Measurements from ENCODE around the gene GPHA2. TPM values are rescaled to one million over a fixed set of nuclear protein-coding genes. Genes with fewer than 3 reads are reported as not detected.
A peak's percentile ranks its signal among the peaks of the same experiment; 100 is the strongest.

Gene GPHA2
- total RNA-seq, 2 experiments from 2014 or later, result 0.34 TPM; not detected in 1

- no peak for ATAC-seq
- ChIA-PET CTCF (interaction anchor here (0.6 to 1.1 kb wide), 7 partner anchors 33 to 96 kb away, joined by 3 to 4 read pairs (median 3); partner anchors contain the start of gene ARL2), POLR2A (no interaction called here)
- peak; percentile 26 for DNase-seq
- Mint-ChIP-seq H3K4me3 (peak overlapping the region; percentile 90), H3K27me3 (no peaks in the 10 kb centered on the region), H3K27ac (peak overlapping the region; percentile 88), H3K4me1 (peaks cover 16% of the 10 kb centered on the region), H3K9me3 (ENCODE audit: low read depth) (no peaks in the 10 kb centered on the region), H3K36me3 (ENCODE audit: low read depth) (peaks cover 4% of the 10 kb centered on the region)
- intact Hi-C loops (cut with DNase I, micrococcal nuclease), result loop anchor here (5.0 kb wide), 4 partner anchors 54 to 654 kb away; partner anchors contain the start of genes ARL2 (in 1 of the 2), FAM89B (in 1 of the 2), MAJIN (in 1 of the 2) and TM7SF2 (in 1 of the 2)
Observed at GRCh38 chr11:64918017-64918416, 17.7 kb downstream of the GPHA2 start.

GRCh38 chr11:64917663-64917995 lies 18.1 kb downstream of the GPHA2 start:
- ChIA-PET CTCF (interaction anchor here (0.7 to 1.1 kb wide), 5 partner anchors 32 to 72 kb away, joined by 3 to 4 read pairs (median 3); no protein-coding TSS in a partner anchor), POLR2A (no interaction called here)
- Mint-ChIP-seq H3K27me3 (no peaks in the 10 kb centered on the region), H3K9me3 (ENCODE audit: low read depth) (no peaks in the 10 kb centered on the region), H3K36me3 (ENCODE audit: low read depth) (peaks cover 4% of the 10 kb centered on the region), H3K4me1 (peaks cover 16% of the 10 kb centered on the region), H3K27ac (peak overlapping the region; percentile 88), H3K4me3 (peak overlapping the region; percentile 90)
- intact Hi-C loops (cut with DNase I, micrococcal nuclease), result loop anchor here (1.0 to 5.0 kb wide), 19 partner anchors 39 to 655 kb away; partner anchors contain the start of genes ARL2 (in 1 of the 2), CDCA5 (in 1 of the 2), EHD1 (in 1 of the 2) and FAM89B (in 1 of the 2)
- DNase-seq (no peak), ATAC-seq (no peak)

- Mint-ChIP-seq H3K4me3 (peak within 1 kb of the TSS; percentile 90), H3K27ac (peak within 1 kb of the TSS; percentile 88), H3K36me3 (ENCODE audit: low read depth) (peaks cover 4% of the 10 kb centered on the region), H3K9me3 (ENCODE audit: low read depth) (no peaks in the 10 kb centered on the region), H3K4me1 (peaks cover 16% of the 10 kb centered on the region), H3K27me3 (no peaks in the 10 kb centered on the region)
- ATAC-seq (peak; percentile 99), DNase-seq (peak; percentile 99)
- intact Hi-C loops (cut with DNase I, micrococcal nuclease), result loop anchor here (1.0 to 5.0 kb wide), 19 partner anchors 39 to 655 kb away; partner anchors contain the start of genes ARL2 (in 1 of the 2), CDCA5 (in 1 of the 2), EHD1 (in 1 of the 2) and FAM89B (in 1 of the 2)
- ChIA-PET POLR2A (no interaction called here), CTCF (interaction anchor here (0.7 to 1.6 kb wide), 4 partner anchors 32 to 119 kb away, joined by 3 to 4 read pairs (median 4); no protein-coding TSS in a partner anchor)
Observed at GRCh38 chr11:64916775-64917662, 18.7 kb downstream of the GPHA2 start, which contains the start of gene ATG2A. TSS of gene ATG2A (minus strand) at chr11:64917209. CDS start at chr11:64917135, 74 bp downstream.

- intact Hi-C loops (cut with DNase I, micrococcal nuclease), result loop anchor here (5.0 kb wide), 4 partner anchors 56 to 656 kb away; partner anchors contain the start of genes ARL2 (in 1 of the 2), FAM89B (in 1 of the 2), MAJIN (in 1 of the 2) and TM7SF2 (in 1 of the 2)
- peak; percentile 54 for DNase-seq
- ChIA-PET POLR2A (no interaction called here), CTCF (interaction anchor here (0.7 to 1.6 kb wide), 4 partner anchors 31 to 118 kb away, joined by 3 to 6 read pairs (median 4); no protein-coding TSS in a partner anchor)
- H3K9me3 Mint-ChIP-seq (ENCODE audit: low read depth), result no peaks in the 10 kb centered on the region
- peak overlapping the region; percentile 90 for H3K4me3 Mint-ChIP-seq
- peak overlapping the region; percentile 83 for H3K27ac Mint-ChIP-seq
- H3K4me1 Mint-ChIP-seq, result peaks cover 16% of the 10 kb centered on the region
- peaks cover 10% of the 10 kb centered on the region for H3K36me3 Mint-ChIP-seq (ENCODE audit: low read depth)
- no peaks in the 10 kb centered on the region for H3K27me3 Mint-ChIP-seq
- peak; percentile 1 for ATAC-seq
Observed at GRCh38 chr11:64916040-64916774, 19.5 kb downstream of the GPHA2 start.

DNA sequence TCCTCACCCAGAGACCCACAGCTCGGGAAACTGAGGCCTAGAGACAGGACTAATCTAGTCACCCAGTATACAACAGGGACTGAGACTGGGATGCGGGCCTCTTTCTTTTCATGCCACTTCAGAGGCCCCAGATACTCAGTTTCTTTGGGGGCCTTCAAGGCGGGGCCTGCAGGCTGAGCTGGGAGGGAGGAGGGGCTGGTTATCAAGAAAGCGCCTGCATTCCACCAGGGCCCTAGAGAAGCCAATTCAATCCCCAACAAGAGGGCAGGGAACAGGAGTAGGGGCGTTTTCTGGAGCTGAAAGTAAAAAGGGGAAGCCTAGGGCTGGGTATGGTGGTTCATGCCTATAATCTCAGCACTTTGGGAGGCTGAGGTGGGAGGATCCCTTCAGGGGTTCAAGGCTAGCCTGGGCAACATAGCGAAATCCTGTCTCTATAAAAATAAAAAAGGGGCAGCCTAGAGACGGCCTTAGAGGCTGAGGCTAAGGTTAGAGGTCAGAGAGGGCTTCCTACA lies 20.3 kb downstream of the GPHA2 start:
- H3K4me3 Mint-ChIP-seq, result peak overlapping the region; percentile 90
- POLR2A ChIA-PET, result no interaction called here

DNA sequence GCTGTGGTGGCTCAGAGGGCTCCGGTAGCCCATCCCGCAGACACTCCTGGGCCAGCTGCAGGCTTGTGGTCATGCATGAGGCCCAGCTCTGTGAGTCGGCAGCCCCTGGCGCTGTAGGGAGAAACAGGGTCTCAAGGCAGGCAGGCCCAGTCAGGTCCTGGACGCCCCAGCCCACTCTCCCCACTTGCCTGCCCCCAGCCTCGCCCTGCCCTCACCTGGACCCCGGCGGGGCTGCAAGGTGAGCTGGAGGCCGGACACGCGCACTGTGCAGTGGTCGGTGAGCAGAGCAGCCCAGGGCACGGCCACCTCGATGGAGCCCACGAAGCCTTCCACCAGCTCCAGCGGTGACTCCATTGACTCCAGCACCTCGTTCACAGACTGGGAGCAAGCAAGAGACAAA lies 21.6 kb downstream of the GPHA2 start:
- Mint-ChIP-seq H3K27ac (no peak overlapping the region), H3K36me3 (ENCODE audit: low read depth) (peaks cover 10% of the 10 kb centered on the region), H3K4me1 (peaks cover 16% of the 10 kb centered on the region), H3K9me3 (ENCODE audit: low read depth) (no peaks in the 10 kb centered on the region), H3K27me3 (no peaks in the 10 kb centered on the region), H3K4me3 (no peak overlapping the region)
- ChIA-PET POLR2A (interaction anchor here (0.5 kb wide), 1 partner anchor 585 kb away, joined by 3 read pairs; the partner anchor contains the start of gene MALAT1), CTCF (no interaction called here)
- no peak for DNase-seq
- no peak for ATAC-seq
- intact Hi-C loops (cut with DNase I, micrococcal nuclease), result no loop called here

More for the DNA sequence above, 20.3 kb downstream of the GPHA2 start:
- Mint-ChIP-seq H3K9me3 (ENCODE audit: low read depth) (no peaks in the 10 kb centered on the region), H3K27me3 (no peaks in the 10 kb centered on the region), H3K27ac (no peak overlapping the region), H3K4me1 (peaks cover 16% of the 10 kb centered on the region), H3K36me3 (ENCODE audit: low read depth) (peaks cover 10% of the 10 kb centered on the region)
- DNase-seq (no peak), ATAC-seq (no peak)
- intact Hi-C loops (cut with DNase I, micrococcal nuclease), result loop anchor here (5.0 kb wide), 4 partner anchors 57 to 657 kb away; partner anchors contain the start of genes ARL2 (in 1 of the 2), FAM89B (in 1 of the 2), MAJIN (in 1 of the 2) and TM7SF2 (in 1 of the 2)
- CTCF ChIA-PET, result interaction anchor here (0.7 to 1.6 kb wide), 4 partner anchors 30 to 68 kb away, joined by 3 to 6 read pairs (median 4); no protein-coding TSS in a partner anchor

DNA sequence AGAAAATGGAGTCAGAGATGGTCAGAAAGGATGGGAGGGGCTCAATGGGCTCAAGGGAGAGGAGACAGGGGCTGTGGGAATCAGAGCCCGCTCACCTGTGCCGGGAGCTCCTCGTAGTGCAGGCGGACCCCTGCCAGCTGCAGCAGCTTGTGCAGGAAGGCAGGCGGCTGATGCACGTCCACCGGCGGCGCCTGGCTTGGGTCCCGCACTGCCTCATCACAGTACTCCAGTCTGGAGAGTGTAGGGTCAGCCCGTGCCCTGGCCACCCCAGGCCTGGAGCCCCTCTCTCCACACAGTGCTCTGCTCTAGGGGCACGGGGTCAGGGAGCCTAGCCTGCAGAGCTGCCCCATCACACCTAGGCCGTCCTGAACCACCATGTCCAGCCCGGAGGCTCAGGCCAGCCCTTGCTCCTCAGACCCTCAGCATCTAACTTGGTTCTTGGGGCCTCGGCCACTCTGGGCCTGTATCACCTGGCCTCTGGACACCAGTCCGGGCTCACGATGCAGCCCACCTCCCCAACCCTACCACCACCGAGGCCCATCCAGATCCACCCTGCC lies 22.4 kb downstream of the GPHA2 start:
- no peak for ATAC-seq
- Mint-ChIP-seq H3K27ac (no peak overlapping the region), H3K27me3 (no peaks in the 10 kb centered on the region), H3K4me3 (no peak overlapping the region), H3K4me1 (peaks cover 16% of the 10 kb centered on the region), H3K36me3 (ENCODE audit: low read depth) (peaks cover 12% of the 10 kb centered on the region), H3K9me3 (ENCODE audit: low read depth) (no peaks in the 10 kb centered on the region)
- intact Hi-C loops (cut with DNase I, micrococcal nuclease), result no loop called here
- POLR2A ChIA-PET, result no interaction called here
- CTCF ChIA-PET, result interaction anchor here (1.2 kb wide), 1 partner anchor 65 kb away, joined by 3 read pairs; no protein-coding TSS in a partner anchor
- no peak for DNase-seq

- intact Hi-C loops (cut with DNase I, micrococcal nuclease), result no loop called here
Observed at GRCh38 chr11:64911689-64912088, 24.0 kb downstream of the GPHA2 start.

DNA sequence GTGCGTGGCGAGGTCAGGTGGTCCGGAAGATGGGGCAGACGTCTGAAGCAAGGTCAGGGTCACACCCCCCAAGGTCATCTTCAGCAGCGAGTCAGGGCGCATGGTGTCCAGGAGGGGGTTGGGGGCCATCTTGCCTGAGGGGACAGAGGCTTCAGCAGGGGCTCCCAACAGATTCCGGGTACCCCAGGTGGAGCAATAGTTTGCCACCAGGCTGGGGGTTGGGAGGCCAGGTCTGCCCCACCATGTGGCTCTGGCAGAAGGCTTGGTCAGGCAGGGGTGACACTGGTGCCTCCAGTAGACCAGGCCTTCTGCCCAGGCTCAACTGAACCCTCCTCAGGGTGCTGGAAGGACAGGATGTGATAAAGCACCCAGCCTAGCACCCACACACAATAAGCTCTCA lies 24.6 kb downstream of the GPHA2 start:
- Mint-ChIP-seq H3K4me1 (peaks cover 5% of the 10 kb centered on the region), H3K36me3 (ENCODE audit: low read depth) (peaks cover 17% of the 10 kb centered on the region), H3K27ac (no peak overlapping the region), H3K4me3 (no peak overlapping the region), H3K27me3 (no peaks in the 10 kb centered on the region), H3K9me3 (ENCODE audit: low read depth) (no peaks in the 10 kb centered on the region)
- POLR2A ChIA-PET, result no interaction called here
- intact Hi-C loops (cut with DNase I, micrococcal nuclease), result no loop called here
- DNase-seq, result no peak
- no peak for ATAC-seq
- CTCF ChIA-PET, result interaction anchor here (0.5 to 0.7 kb wide), 3 partner anchors 9 to 490 kb away, joined by 3 read pairs; no protein-coding TSS in a partner anchor

More at GRCh38 chr11:64911689-64912088, 24.0 kb downstream of the GPHA2 start:
- ATAC-seq (no peak), DNase-seq (no peak)
- Mint-ChIP-seq H3K27ac (no peak overlapping the region), H3K4me3 (no peak overlapping the region), H3K27me3 (no peaks in the 10 kb centered on the region), H3K4me1 (peaks cover 8% of the 10 kb centered on the region), H3K36me3 (ENCODE audit: low read depth) (peaks cover 17% of the 10 kb centered on the region), H3K9me3 (ENCODE audit: low read depth) (no peaks in the 10 kb centered on the region)
- ChIA-PET POLR2A (no interaction called here), CTCF (interaction anchor here (0.5 to 1.2 kb wide), 4 partner anchors 8 to 489 kb away, joined by 3 read pairs; no protein-coding TSS in a partner anchor)

DNA sequence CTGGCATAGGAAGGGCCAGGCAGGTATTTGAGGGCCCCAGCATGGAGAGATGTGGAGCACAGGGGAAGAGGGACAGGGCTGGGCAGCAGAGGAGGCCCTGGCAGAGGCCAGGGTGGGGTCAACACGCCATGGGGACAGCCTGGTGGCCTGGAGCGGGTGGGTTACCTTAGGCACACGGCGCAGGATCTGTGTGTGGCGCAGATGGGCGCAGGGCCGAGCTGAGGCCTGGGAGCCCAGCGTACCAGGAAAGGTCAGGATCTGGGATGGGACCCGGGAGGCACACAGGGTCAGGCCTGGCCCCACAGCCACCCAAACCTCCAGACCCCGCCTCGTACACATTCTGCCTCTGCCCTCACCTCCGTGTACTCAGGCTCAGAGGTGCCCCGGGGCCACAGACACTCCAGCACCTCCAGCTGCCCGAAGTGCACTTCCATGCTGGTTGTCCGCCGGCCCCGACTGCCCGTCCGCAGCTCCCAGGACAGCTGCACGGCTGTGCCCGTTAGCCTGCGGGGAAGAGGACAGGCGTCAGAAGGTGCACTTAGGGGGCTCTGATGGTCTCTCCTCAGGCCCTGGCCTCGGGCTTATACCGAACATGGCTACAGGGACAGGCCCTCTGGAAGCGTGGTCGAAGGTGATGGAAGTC lies 25.1 kb downstream of the GPHA2 start:
- CTCF ChIA-PET, result no interaction called here
- intact Hi-C loops (cut with DNase I, micrococcal nuclease), result no loop called here
- H3K4me3 Mint-ChIP-seq, result no peak overlapping the region
- H3K27me3 Mint-ChIP-seq, result no peaks in the 10 kb centered on the region
- no peaks in the 10 kb centered on the region for H3K4me1 Mint-ChIP-seq
- DNase-seq (no peak), ATAC-seq (no peak)
- no peaks in the 10 kb centered on the region for H3K9me3 Mint-ChIP-seq (ENCODE audit: low read depth)
- POLR2A ChIA-PET, result no interaction called here
- H3K36me3 Mint-ChIP-seq (ENCODE audit: low read depth), result peaks cover 17% of the 10 kb centered on the region
- no peak overlapping the region for H3K27ac Mint-ChIP-seq

All from activated CD4-positive, alpha-beta T cell treated with anti-CD3 and anti-CD28 coated beads for 36 hours (primary cell).